ACC112 (cell line): ENCODE results near the gene SPATA16.

Experiments
- H2AFZ ChIP-seq: fragments of 200-600 bp; sonication (generic); one replicate; pipeline ENCODE4 v1.6.0; 2017; ENCODE audit warnings: antibody characterized with exemption, low read length; ENCODE audit not compliant: unreplicated experiment
- H3K27ac ChIP-seq: fragments of 200-600 bp; sonication (generic); 2 replicates; pipeline ENCODE4 v1.5.1; 2014; ENCODE audit warnings: low read depth, mild to moderate bottlenecking, antibody characterized with exemption, low read length, moderate library complexity
- H3K27me3 ChIP-seq: fragments of 200-600 bp; sonication (generic); 2 replicates; pipeline ENCODE4 v1.6.1; 2014; ENCODE audit warnings: mild to moderate bottlenecking, antibody characterized with exemption, low read length, moderate library complexity, mixed read lengths; ENCODE audit not compliant: insufficient read depth
- H3K36me3 ChIP-seq: fragments of 200-600 bp; sonication (generic); 2 replicates; pipeline ENCODE4 v1.6.1; 2016; ENCODE audit warnings: mild to moderate bottlenecking, antibody characterized with exemption, low read length, moderate library complexity, mixed read lengths; ENCODE audit not compliant: insufficient read depth
- H3K4me1 ChIP-seq: fragments of 200-600 bp; sonication (generic); one replicate; pipeline ENCODE4 v1.6.1; 2016; ENCODE audit warnings: low read length, mixed read lengths; ENCODE audit not compliant: insufficient read depth, unreplicated experiment, control insufficient read depth
- H3K4me3 ChIP-seq: fragments of 200-600 bp; sonication (generic); 2 replicates; pipeline ENCODE4 v1.5.1; 2014; ENCODE audit warnings: mild to moderate bottlenecking, low read depth, low read length
- H3K79me2 ChIP-seq: fragments of 200-600 bp; sonication (generic); one replicate; pipeline ENCODE4 v1.6.0; 2016; ENCODE audit warnings: low read length; ENCODE audit not compliant: control insufficient read depth, unreplicated experiment, insufficient read depth

SPATA16 gene

DNA sequence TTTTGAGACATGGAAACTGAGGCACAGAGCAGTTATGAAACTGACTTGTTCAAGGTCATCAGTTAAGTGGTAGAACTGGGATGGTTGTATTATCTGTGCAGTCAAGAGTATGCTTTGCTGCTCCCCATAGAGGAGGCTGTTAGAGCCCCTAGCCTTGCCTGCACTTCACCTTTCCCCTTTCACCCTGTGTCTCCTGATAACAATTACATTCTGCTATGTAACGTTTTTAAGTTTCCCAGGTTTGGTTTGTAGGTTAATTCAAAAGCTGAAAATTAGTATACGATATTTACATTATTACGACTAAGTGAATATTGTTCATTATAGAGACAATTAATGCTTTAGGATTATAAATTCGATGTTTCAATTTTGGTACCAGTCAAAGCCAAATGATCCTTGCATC is 300.6 kb downstream of the SPATA16 start:
- Histone ChIP-seq H3K4me3 (no peak overlapping the region), H3K27me3 (peaks cover 38% of the 10 kb centered on the region), H3K27ac (no peak overlapping the region), H3K79me2 (no peaks in the 10 kb centered on the region), H3K36me3 (no peaks in the 10 kb centered on the region), H3K4me1 (no peaks in the 10 kb centered on the region), H2AFZ (no peak overlapping the region)

DNA sequence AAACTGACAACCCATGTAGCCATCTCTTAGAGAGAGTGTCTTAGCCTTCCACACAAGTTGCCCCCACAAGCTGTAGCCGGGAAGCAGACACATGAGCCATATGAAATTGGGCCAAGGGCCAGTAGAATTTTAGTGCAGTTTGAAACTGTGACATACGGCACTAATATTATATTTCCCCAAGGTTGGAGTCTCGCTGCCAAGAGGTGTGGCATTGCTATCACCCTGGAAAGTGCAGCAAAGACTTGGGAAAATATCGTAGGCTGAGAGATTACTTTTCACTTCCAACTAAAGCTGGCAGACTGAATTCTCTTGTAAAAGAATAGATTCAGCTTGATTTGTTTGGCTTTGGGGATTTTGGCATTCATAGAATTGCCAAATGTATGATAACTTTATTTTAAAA is 301.4 kb downstream of the SPATA16 start:
- H3K27ac ChIP-seq = no peak overlapping the region
- H3K4me3 ChIP-seq = no peak overlapping the region
- H3K27me3 ChIP-seq = peaks cover 33% of the 10 kb centered on the region
- no peaks in the 10 kb centered on the region for H3K36me3 ChIP-seq
- no peak overlapping the region for H2AFZ ChIP-seq
- H3K4me1 ChIP-seq = no peaks in the 10 kb centered on the region
- no peaks in the 10 kb centered on the region for H3K79me2 ChIP-seq
